ENCODE results near the gene WDR90. TPM values are rescaled to one million over a fixed set of nuclear protein-coding genes. Genes with fewer than 3 reads are reported as not detected.

The WDR90 gene
- total and polyA plus RNA-seq, 2 donors from 2014 or later = 10.6 to 51.6 TPM

GRCh38 chr16:674214-674881 is 25.2 kb downstream of the WDR90 start:
- TF ChIP-seq, protein P1, sequence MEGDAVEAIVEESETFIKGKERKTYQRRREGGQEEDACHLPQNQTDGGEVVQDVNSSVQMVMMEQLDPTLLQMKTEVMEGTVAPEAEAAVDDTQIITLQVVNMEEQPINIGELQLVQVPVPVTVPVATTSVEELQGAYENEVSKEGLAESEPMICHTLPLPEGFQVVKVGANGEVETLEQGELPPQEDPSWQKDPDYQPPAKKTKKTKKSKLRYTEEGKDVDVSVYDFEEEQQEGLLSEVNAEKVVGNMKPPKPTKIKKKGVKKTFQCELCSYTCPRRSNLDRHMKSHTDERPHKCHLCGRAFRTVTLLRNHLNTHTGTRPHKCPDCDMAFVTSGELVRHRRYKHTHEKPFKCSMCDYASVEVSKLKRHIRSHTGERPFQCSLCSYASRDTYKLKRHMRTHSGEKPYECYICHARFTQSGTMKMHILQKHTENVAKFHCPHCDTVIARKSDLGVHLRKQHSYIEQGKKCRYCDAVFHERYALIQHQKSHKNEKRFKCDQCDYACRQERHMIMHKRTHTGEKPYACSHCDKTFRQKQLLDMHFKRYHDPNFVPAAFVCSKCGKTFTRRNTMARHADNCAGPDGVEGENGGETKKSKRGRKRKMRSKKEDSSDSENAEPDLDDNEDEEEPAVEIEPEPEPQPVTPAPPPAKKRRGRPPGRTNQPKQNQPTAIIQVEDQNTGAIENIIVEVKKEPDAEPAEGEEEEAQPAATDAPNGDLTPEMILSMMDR (IDR thresholded peaks at IDR 0.05; ENCODE audit: borderline replicate concordance, extremely low read depth, insufficient read depth) = no peak
- intact Hi-C loops (cut with DNase I) = no loop called here
- Histone ChIP-seq H3K4me1 (ENCODE audit: control insufficient read depth in 2 of 3, insufficient read depth in 2 of 3, low read depth in 1 of 3, low read length in 3 of 3) (peaks cover 0 to 9% (median 0%) of the 10 kb centered on the region in 3 donors), H3K36me3 (ENCODE audit: control insufficient read depth in 2 of 3, insufficient read depth in 3 of 3, low read length in 3 of 3) (peaks cover 0 to 12% (median 10%) of the 10 kb centered on the region in 3 donors), H3K9me3 (ENCODE audit: control insufficient read depth in 2 of 3, insufficient read depth in 1 of 3, low read length in 3 of 3) (no peaks in the 10 kb centered on the region), H3K9ac (ENCODE audit: low read length in 3 of 3) (no peak overlapping the region), H3K27ac (ENCODE audit: low read depth in 2 of 2, low read length in 2 of 2) (no peak overlapping the region), H3K4me3 (ENCODE audit: low read length in 3 of 3) (no peak overlapping the region), H3K27me3 (ENCODE audit: control insufficient read depth, insufficient read depth, low read length) (no peaks in the 10 kb centered on the region)
- DNase-seq (no peak), FAIRE-seq (no peak)

GRCh38 chr16:674968-675883 is 26.1 kb downstream of the WDR90 start, which contains the start of gene RHBDL1:
Gene RHBDL1, plus strand, starts transcription at chr16:675671. Its CDS starts 120 bp downstream, at chr16:675791.
- Histone ChIP-seq H3K27ac (ENCODE audit: low read depth in 2 of 2, low read length in 2 of 2) (no peak within 1 kb of the TSS), H3K27me3 (ENCODE audit: control insufficient read depth, insufficient read depth, low read length) (no peaks in the 10 kb centered on the region), H3K4me1 (ENCODE audit: control insufficient read depth in 2 of 3, insufficient read depth in 2 of 3, low read depth in 1 of 3, low read length in 3 of 3) (peaks cover 0 to 10% (median 0%) of the 10 kb centered on the region in 3 donors), H3K36me3 (ENCODE audit: control insufficient read depth in 2 of 3, insufficient read depth in 3 of 3, low read length in 3 of 3) (peaks cover 0 to 10% (median 9%) of the 10 kb centered on the region in 3 donors), H3K9me3 (ENCODE audit: control insufficient read depth in 2 of 3, insufficient read depth in 1 of 3, low read length in 3 of 3) (no peaks in the 10 kb centered on the region), H3K9ac (ENCODE audit: low read length in 3 of 3) (no peak within 1 kb of the TSS), H3K4me3 (ENCODE audit: low read length in 3 of 3) (peak within 1 kb of the TSS in 1 of 3 donors; percentile 32)
- FAIRE-seq (no peak), DNase-seq (peak in 4 of 5 donors; percentile 42 to 77 (median 58))
- intact Hi-C loops (cut with DNase I) = no loop called here
- TF ChIP-seq, protein P1 (IDR thresholded peaks at IDR 0.05; ENCODE audit: borderline replicate concordance, extremely low read depth, insufficient read depth) = no peak

GRCh38 chr16:675884-676564 is 26.9 kb downstream of the WDR90 start:
- no peak for DNase-seq
- H3K9ac ChIP-seq (ENCODE audit: low read length in 3 of 3) = no peak overlapping the region
- peaks cover 0 to 13% (median under 1%) of the 10 kb centered on the region in 3 donors for H3K4me1 ChIP-seq (ENCODE audit: control insufficient read depth in 2 of 3, insufficient read depth in 2 of 3, low read depth in 1 of 3, low read length in 3 of 3)
- no peak overlapping the region for H3K4me3 ChIP-seq (ENCODE audit: low read length in 3 of 3)
- TF ChIP-seq, protein P1 (IDR thresholded peaks at IDR 0.05; ENCODE audit: borderline replicate concordance, extremely low read depth, insufficient read depth) = no peak
- intact Hi-C loops (cut with DNase I) = no loop called here
- no peaks in the 10 kb centered on the region for H3K27me3 ChIP-seq (ENCODE audit: control insufficient read depth, insufficient read depth, low read length)
- H3K27ac ChIP-seq (ENCODE audit: low read depth in 2 of 2, low read length in 2 of 2) = no peak overlapping the region
- H3K9me3 ChIP-seq (ENCODE audit: control insufficient read depth in 2 of 3, insufficient read depth in 1 of 3, low read length in 3 of 3) = no peaks in the 10 kb centered on the region
- no peak for FAIRE-seq
- peaks cover 0 to 10% (median under 1%) of the 10 kb centered on the region in 3 donors for H3K36me3 ChIP-seq (ENCODE audit: control insufficient read depth in 2 of 3, insufficient read depth in 3 of 3, low read length in 3 of 3)

All from kidney (tissue), 14 donors.